Fibroblast of villous mesenchyme (primary cell): ENCODE measurements around the gene FASTKD2. TPM values are rescaled to one million over a fixed set of nuclear protein-coding genes. Genes with fewer than 3 reads are reported as not detected.
A peak's percentile ranks its signal among the peaks of the same experiment; 100 is the strongest.
"Not testable (repeated sequence)": the region's sequence is repeated elsewhere in the genome, so short reads cannot be mapped to it uniquely, and the experiment has no call there.

Experiments
- DNase-seq: peaks from one replicate; pipeline ENCODE4 v3.0.0-alpha.2; 2010; ENCODE audit warnings: low read depth
- H3K4me3 ChIP-seq: 2 replicates; pipeline ENCODE4 v1.5.1; 2011; ENCODE audit warnings: low read depth, mild to moderate bottlenecking, low read length
- CTCF ChIP-seq: IDR thresholded peaks from 2 replicates; pipeline ENCODE4 v1.5.1; 2012; ENCODE audit warnings: low read depth, mild to moderate bottlenecking, low read length; ENCODE audit not compliant: insufficient read depth
- total RNA-seq: library from RNA; depleted of rRNA; stranded (reverse); fragments of >200 nt; gene quantifications from 2 replicates; pipeline ENCODE4 v1.2.3, GENCODE V29; 2012

The FASTKD2 gene
- total RNA-seq, 1 donor: 53.5 TPM

DNA sequence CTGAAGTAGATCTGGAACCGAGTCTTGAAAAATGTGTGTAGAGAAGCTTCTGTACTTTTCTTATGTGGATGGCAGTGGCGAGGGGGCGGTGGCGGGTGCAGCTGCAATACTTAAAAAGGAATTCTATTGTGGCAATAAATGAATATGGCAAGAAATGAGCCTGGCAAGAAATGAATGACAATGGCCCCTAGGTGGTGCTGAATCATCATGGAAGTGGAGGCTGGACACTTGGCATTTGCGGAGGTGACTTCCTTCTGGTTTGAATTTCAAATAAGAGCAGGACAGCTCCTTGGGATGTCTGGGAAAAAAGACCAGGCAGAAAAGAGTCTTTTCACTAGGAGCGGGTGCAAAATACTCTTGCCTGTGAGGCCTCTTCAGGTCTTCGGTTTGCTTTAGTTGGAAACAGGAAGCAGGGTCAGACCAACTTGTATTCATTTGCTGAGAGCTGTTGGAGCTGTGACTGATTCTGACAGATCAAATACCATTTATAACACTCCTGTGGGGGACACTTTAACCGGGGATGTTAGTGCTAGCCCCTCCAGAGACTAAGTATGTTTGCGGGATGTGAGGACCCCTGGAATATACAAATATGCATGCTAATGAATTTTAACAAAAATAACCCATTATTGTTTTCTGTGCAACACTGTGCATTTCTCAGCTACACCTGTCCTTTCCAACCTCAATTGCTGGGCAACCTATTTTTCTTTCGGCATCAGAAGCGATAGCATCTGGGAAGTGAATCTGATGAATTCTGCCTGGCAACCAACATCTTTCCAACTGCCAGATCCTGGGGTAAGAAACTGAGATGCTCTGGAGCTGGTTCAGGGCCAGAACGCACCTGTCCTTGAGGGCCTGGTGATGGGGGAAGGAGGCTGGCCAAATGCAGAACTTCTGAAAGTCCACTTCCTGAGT lies 35.4 kb downstream of the FASTKD2 start:
- DNase-seq: peak; percentile 75
- H3K4me3 ChIP-seq: no peak overlapping the region
- TF ChIP-seq CTCF: peak; percentile 72

DNA sequence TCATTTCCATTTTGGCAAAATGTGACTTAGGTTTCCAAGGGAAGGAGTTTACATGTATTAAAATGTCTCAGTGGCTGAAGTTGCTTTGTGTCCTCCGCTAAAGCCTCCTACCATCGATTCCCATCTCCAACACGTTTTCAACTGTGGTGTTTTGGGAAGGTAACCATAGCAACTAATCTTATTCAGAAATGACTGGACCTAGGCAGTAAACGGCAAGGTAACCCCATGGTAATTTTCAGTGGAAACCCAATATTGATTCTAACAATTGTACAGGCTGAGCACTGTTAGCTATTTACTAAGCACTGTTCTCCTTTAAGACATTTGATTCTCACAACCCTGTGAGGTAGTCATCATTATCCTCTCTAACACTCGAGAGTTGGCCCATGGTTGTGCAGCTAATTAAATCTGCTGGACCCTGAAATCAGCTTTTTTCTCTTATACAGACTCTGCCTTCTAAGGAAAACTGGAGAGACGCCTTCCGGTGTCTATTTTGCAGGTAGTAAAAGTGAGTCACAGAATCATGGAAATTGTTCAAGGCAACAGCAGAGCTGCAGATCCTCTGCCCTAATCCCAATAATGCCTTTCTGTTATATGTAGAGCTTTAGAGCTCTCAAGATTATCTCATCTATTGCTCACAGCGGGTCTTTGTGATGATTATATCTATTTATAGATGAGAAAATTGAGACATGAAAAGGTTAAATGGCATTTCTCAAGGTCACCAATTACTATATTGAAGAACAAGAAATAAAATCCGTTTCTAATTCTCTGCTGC lies 36.2 kb downstream of the FASTKD2 start:
- no peak overlapping the region for H3K4me3 ChIP-seq
- no peak for DNase-seq
- TF ChIP-seq CTCF: no peak

GRCh38 chr2:206802654-206803514 lies 37.5 kb downstream of the FASTKD2 start:
- no peak overlapping the region for H3K4me3 ChIP-seq
- TF ChIP-seq CTCF: no peak
- DNase-seq: no peak

DNA sequence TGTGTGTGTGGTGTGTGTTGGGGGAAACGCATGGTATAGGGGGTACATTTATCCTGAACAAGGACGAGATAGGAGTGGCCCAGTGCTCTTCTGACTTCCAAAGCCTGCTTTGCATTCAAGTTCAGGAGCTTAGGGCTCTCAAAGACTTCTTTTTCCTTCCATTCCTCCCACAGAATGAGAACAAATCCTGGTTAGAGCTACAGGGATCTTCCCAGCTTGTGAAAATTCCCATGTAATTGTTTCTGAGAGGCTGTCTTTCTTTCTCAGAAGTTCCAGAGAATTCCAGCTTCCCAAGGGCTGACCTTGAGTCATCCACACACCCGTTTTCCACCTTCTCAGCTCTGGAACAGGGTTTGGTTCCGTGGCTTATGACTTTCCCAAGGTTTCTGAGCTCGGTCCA lies 38.9 kb downstream of the FASTKD2 start:
- DNase-seq: no peak
- TF ChIP-seq CTCF: no peak
- H3K4me3 ChIP-seq: no peak overlapping the region

GRCh38 chr2:206805887-206806607 lies 40.6 kb downstream of the FASTKD2 start:
- no peak overlapping the region for H3K4me3 ChIP-seq
- peak; percentile 44 for DNase-seq
- no peak for TF ChIP-seq CTCF

DNA sequence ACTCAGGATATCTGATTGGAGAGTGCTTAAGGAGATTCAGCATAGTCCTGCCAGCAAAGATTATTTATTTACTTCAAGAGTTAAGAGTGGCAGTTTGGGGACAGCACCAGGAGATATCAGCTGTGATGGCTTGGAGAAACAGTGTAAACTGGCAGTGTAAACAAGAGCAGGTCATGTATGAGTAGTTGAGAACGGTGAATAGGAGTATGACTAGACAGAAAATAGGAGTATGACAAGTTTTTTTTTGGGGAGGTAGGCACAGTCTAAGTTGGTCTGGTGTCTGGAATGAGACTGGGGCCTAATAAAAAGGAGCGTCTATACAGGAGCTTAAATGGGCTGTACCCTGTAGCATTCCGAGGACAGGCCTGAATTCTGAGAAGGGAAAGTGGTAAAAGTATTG lies 42.2 kb downstream of the FASTKD2 start:
- not testable (repeated sequence) for H3K4me3 ChIP-seq, DNase-seq

DNA sequence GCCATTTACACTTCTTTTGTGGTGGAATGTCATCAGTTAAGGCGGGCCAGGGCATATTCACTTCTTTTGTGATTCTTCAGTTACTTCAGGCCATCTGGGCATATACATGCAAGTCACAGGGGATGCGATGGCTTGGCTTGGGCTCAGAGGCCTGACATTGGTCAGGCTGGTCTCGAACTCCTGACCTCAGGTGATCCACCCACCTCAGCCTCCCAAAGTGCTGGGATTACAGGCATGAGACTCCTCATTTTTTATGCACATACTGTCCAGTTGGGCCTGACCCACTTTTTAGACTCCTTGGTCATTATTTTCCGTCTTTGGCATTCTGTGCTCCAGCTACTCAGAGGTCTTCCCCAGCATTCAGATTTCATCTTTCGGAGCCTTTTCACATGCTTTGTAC lies 47.1 kb downstream of the FASTKD2 start:
- DNase-seq, H3K4me3 ChIP-seq: not testable (repeated sequence)
